Subcutaneous abdominal adipose tissue (tissue), 5 donors: Measurements from ENCODE around the gene STAB2.

Experiments used
- H3K27ac ChIP-seq: one replicate; pipeline ENCODE4 v1.7.0; 2013; ENCODE audit warnings: low read depth, mild to moderate bottlenecking, inconsistent platforms, low read length, moderate library complexity
- H3K27me3 ChIP-seq, 5 donors: one replicate each; pipeline ENCODE4 v1.7.0; 2013; ENCODE audit warnings: low read length in 5 of 5, inconsistent platforms in 1 of 5; ENCODE audit not compliant: control insufficient read depth in 5 of 5, insufficient read depth in 4 of 5
- H3K36me3 ChIP-seq, 5 donors: one replicate each; pipeline ENCODE4 v1.7.0; 2013; ENCODE audit warnings: low read length in 5 of 5; ENCODE audit not compliant: control insufficient read depth in 5 of 5, insufficient read depth in 5 of 5
- H3K4me1 ChIP-seq, 5 donors: one replicate each; pipeline ENCODE4 v1.7.0; 2013; ENCODE audit warnings: low read length in 5 of 5, mild to moderate bottlenecking in 3 of 5, moderate library complexity in 1 of 5; ENCODE audit not compliant: control insufficient read depth in 5 of 5, insufficient read depth in 5 of 5
- H3K4me3 ChIP-seq, 5 donors: one replicate each; pipeline ENCODE4 v1.7.0; 2013; ENCODE audit warnings: low read length in 5 of 5, low read depth in 1 of 5
- H3K9ac ChIP-seq, 5 donors: one replicate each; pipeline ENCODE4 v1.7.0; 2013; ENCODE audit warnings: low read length in 5 of 5, mild to moderate bottlenecking in 4 of 5, moderate library complexity in 3 of 5
- H3K9me3 ChIP-seq, 5 donors: one replicate each; pipeline ENCODE4 v1.7.0; 2013; ENCODE audit warnings: low read length in 5 of 5; ENCODE audit not compliant: control insufficient read depth in 5 of 5
- donor health status: healthy.
- donor health status: healthy.
- donor health status: healthy.
- donor health status: healthy.
- donor health status: healthy.

The STAB2 gene

GRCh38 chr12:103677905-103678304, 90.8 kb downstream of the STAB2 start:
- Histone ChIP-seq H3K27me3 (peaks cover 0 to 6% (median 0%) of the 10 kb centered on the region in 5 donors), H3K9ac (no peak overlapping the region), H3K4me1 (peaks cover 0 to 9% (median 0%) of the 10 kb centered on the region in 5 donors), H3K36me3 (no peaks in the 10 kb centered on the region), H3K9me3 (no peaks in the 10 kb centered on the region), H3K4me3 (no peak overlapping the region), H3K27ac (no peak overlapping the region)

GRCh38 chr12:103679421-103680170, 92.5 kb downstream of the STAB2 start:
- H3K4me1 ChIP-seq = peaks cover 0 to 9% (median 0%) of the 10 kb centered on the region in 5 donors
- no peak overlapping the region for H3K27ac ChIP-seq
- H3K9me3 ChIP-seq = no peaks in the 10 kb centered on the region
- no peak overlapping the region for H3K9ac ChIP-seq
- peaks cover 0 to 6% (median 0%) of the 10 kb centered on the region in 5 donors for H3K27me3 ChIP-seq
- no peaks in the 10 kb centered on the region for H3K36me3 ChIP-seq
- H3K4me3 ChIP-seq = no peak overlapping the region

- H3K4me3 ChIP-seq = no peak overlapping the region
- H3K27ac ChIP-seq = no peak overlapping the region
- H3K27me3 ChIP-seq = peaks cover 0 to 6% (median 0%) of the 10 kb centered on the region in 5 donors
Observed at GRCh38 chr12:103680591-103681141, 93.6 kb downstream of the STAB2 start.

GRCh38 chr12:103686026-103686425, 99.0 kb downstream of the STAB2 start:
- Histone ChIP-seq H3K27me3 (no peaks in the 10 kb centered on the region), H3K9ac (no peak overlapping the region), H3K4me3 (no peak overlapping the region), H3K27ac (no peak overlapping the region), H3K4me1 (no peaks in the 10 kb centered on the region), H3K9me3 (peaks cover 0 to 3% (median 0%) of the 10 kb centered on the region in 5 donors), H3K36me3 (no peaks in the 10 kb centered on the region)

More at GRCh38 chr12:103680591-103681141, 93.6 kb downstream of the STAB2 start:
- Histone ChIP-seq H3K9me3 (no peaks in the 10 kb centered on the region), H3K36me3 (no peaks in the 10 kb centered on the region), H3K9ac (no peak overlapping the region), H3K4me1 (peaks cover 0 to 9% (median 0%) of the 10 kb centered on the region in 5 donors)

- peaks cover 0 to 3% (median 0%) of the 10 kb centered on the region in 5 donors for H3K9me3 ChIP-seq
- H3K4me1 ChIP-seq = no peaks in the 10 kb centered on the region
- no peaks in the 10 kb centered on the region for H3K27me3 ChIP-seq
- H3K36me3 ChIP-seq = no peaks in the 10 kb centered on the region
- no peak overlapping the region for H3K9ac ChIP-seq
- no peak overlapping the region for H3K27ac ChIP-seq
- H3K4me3 ChIP-seq = no peak overlapping the region
Observed at GRCh38 chr12:103687253-103687652, 100.2 kb downstream of the STAB2 start.

- Histone ChIP-seq H3K4me3 (no peak overlapping the region), H3K9me3 (peaks cover 0 to 3% (median 0%) of the 10 kb centered on the region in 5 donors), H3K27me3 (no peaks in the 10 kb centered on the region), H3K9ac (no peak overlapping the region), H3K27ac (no peak overlapping the region), H3K4me1 (no peaks in the 10 kb centered on the region), H3K36me3 (no peaks in the 10 kb centered on the region)
Observed at GRCh38 chr12:103688376-103689063, 101.4 kb downstream of the STAB2 start.

GRCh38 chr12:103690426-103690825, 103.4 kb downstream of the STAB2 start:
- Histone ChIP-seq H3K9ac (no peak overlapping the region), H3K4me3 (no peak overlapping the region)

GRCh38 chr12:103691063-103691462, 104.0 kb downstream of the STAB2 start:
- Histone ChIP-seq H3K9me3 (peaks cover 0 to 3% (median 0%) of the 10 kb centered on the region in 5 donors), H3K9ac (no peak overlapping the region), H3K27me3 (no peaks in the 10 kb centered on the region), H3K4me1 (no peaks in the 10 kb centered on the region), H3K27ac (no peak overlapping the region), H3K4me3 (no peak overlapping the region), H3K36me3 (no peaks in the 10 kb centered on the region)

More at GRCh38 chr12:103690426-103690825, 103.4 kb downstream of the STAB2 start:
- H3K27ac ChIP-seq = no peak overlapping the region
- H3K9me3 ChIP-seq = peaks cover 0 to 3% (median 0%) of the 10 kb centered on the region in 5 donors
- H3K27me3 ChIP-seq = no peaks in the 10 kb centered on the region
- no peaks in the 10 kb centered on the region for H3K4me1 ChIP-seq
- no peaks in the 10 kb centered on the region for H3K36me3 ChIP-seq

- no peak overlapping the region for H3K27ac ChIP-seq
- H3K36me3 ChIP-seq = no peaks in the 10 kb centered on the region
- H3K27me3 ChIP-seq = peaks cover 0 to 3% (median 2%) of the 10 kb centered on the region in 5 donors
- no peaks in the 10 kb centered on the region for H3K9me3 ChIP-seq
- no peak overlapping the region for H3K9ac ChIP-seq
- no peak overlapping the region for H3K4me3 ChIP-seq
- no peaks in the 10 kb centered on the region for H3K4me1 ChIP-seq
Observed at GRCh38 chr12:103696101-103696500, 109.0 kb downstream of the STAB2 start.
